Mesenchymal stem cell (in vitro differentiated cells and primary cell): ENCODE data around the gene SNX3.

Source experiments
- DNase-seq: peaks from one replicate; pipeline ENCODE4 v3.0.0-alpha.2; 2013
- H2AFZ ChIP-seq: one replicate; pipeline ENCODE4 v1.6.1; 2013; ENCODE audit warnings: low read depth, mild to moderate bottlenecking, control low read depth, inconsistent platforms, low read length, moderate library complexity
- H2AK5ac ChIP-seq: 2 replicates; pipeline ENCODE4 v1.6.1; 2013; ENCODE audit warnings: low read length, moderate library complexity, mild to moderate bottlenecking, inconsistent platforms; ENCODE audit not compliant: severe bottlenecking
- H2BK120ac ChIP-seq: one replicate; pipeline ENCODE4 v1.6.1; 2013; ENCODE audit warnings: low read depth, mild to moderate bottlenecking, inconsistent platforms, low read length, moderate library complexity
- H2BK12ac ChIP-seq, 2 experiments: one replicate each; pipeline ENCODE4 v1.6.1; 2013; ENCODE audit warnings: inconsistent platforms in 2 of 2, low read length in 2 of 2, mild to moderate bottlenecking in 2 of 2, moderate library complexity in 2 of 2, control low read depth in 1 of 2
- H2BK15ac ChIP-seq: one replicate; pipeline ENCODE4 v1.6.1; 2013; ENCODE audit warnings: mild to moderate bottlenecking, low read depth, inconsistent platforms; ENCODE audit not compliant: poor library complexity, severe bottlenecking
- H2BK5ac ChIP-seq: 2 replicates; pipeline ENCODE4 v1.6.1; 2013; ENCODE audit warnings: low read depth, mild to moderate bottlenecking, low read length, control low read depth, inconsistent platforms; ENCODE audit not compliant: poor library complexity, severe bottlenecking
- H3K14ac ChIP-seq, 2 experiments: one replicate each; pipeline ENCODE4 v1.6.1; 2013; ENCODE audit warnings: inconsistent platforms in 2 of 2, low read length in 2 of 2, control low read depth in 1 of 2, mild to moderate bottlenecking in 1 of 2, moderate library complexity in 1 of 2
- H3K18ac ChIP-seq, 2 experiments: one replicate each; pipeline ENCODE4 v1.6.1; 2013; ENCODE audit warnings: inconsistent platforms in 2 of 2, low read length in 2 of 2, control low read depth in 1 of 2, low read depth in 1 of 2, mild to moderate bottlenecking in 1 of 2
- H3K23ac ChIP-seq, 2 experiments: one replicate each; pipeline ENCODE4 v1.6.1; 2013; ENCODE audit warnings: inconsistent platforms in 2 of 2, low read length in 2 of 2, mild to moderate bottlenecking in 2 of 2, moderate library complexity in 2 of 2, control low read depth in 1 of 2
- H3K27ac ChIP-seq: 2 replicates; pipeline ENCODE4 v1.5.1; 2013; ENCODE audit warnings: mild to moderate bottlenecking, moderate library complexity, low read length, control low read depth, inconsistent platforms; ENCODE audit not compliant: poor library complexity, severe bottlenecking
- H3K27me3 ChIP-seq, 2 experiments: 2 replicates each; pipeline versions ENCODE4 v1.6.1 to v1.7.0; 2013; ENCODE audit warnings: low read length in 2 of 2, mild to moderate bottlenecking in 2 of 2, moderate library complexity in 2 of 2, control low read depth in 1 of 2, inconsistent platforms in 1 of 2; ENCODE audit not compliant: control insufficient read depth in 1 of 2, insufficient read depth in 1 of 2
- H3K36me3 ChIP-seq, 2 experiments: 2 replicates each; pipeline versions ENCODE4 v1.6.1 to v1.7.0; 2013; ENCODE audit warnings: low read length in 2 of 2, control low read depth in 1 of 2, inconsistent platforms in 1 of 2, low read depth in 1 of 2, mild to moderate bottlenecking in 1 of 2; ENCODE audit not compliant: insufficient read depth in 2 of 2, control insufficient read depth in 1 of 2
- H3K4ac ChIP-seq, 2 experiments: one replicate each; pipeline ENCODE4 v1.6.1; 2013; ENCODE audit warnings: inconsistent platforms in 2 of 2, low read length in 2 of 2, mild to moderate bottlenecking in 2 of 2, moderate library complexity in 2 of 2, control low read depth in 1 of 2, low read depth in 1 of 2
- H3K4me1 ChIP-seq: 2 replicates; pipeline ENCODE4 v1.6.1; 2013; ENCODE audit warnings: low read depth, low read length, control low read depth; ENCODE audit not compliant: control insufficient read depth, insufficient read depth
- H3K4me2 ChIP-seq: 2 replicates; pipeline ENCODE4 v1.6.1; 2013; ENCODE audit warnings: low read length, mild to moderate bottlenecking, inconsistent platforms; ENCODE audit not compliant: poor library complexity, severe bottlenecking
- H3K4me3 ChIP-seq, 2 experiments: 2 replicates each; pipeline versions ENCODE4 v1.5.1 to v1.7.0; 2013; ENCODE audit warnings: low read length in 2 of 2, mild to moderate bottlenecking in 2 of 2, control low read depth in 1 of 2, low read depth in 1 of 2; ENCODE audit not compliant: insufficient read depth in 1 of 2
- H3K79me1 ChIP-seq: replicated peaks from 2 replicates; pipeline ENCODE4 v1.6.1; 2013; ENCODE audit warnings: mild to moderate bottlenecking, control low read depth, low read length, inconsistent platforms; ENCODE audit not compliant: poor library complexity, severe bottlenecking
- H3K9ac ChIP-seq: 2 replicates; pipeline ENCODE4 v1.7.0; 2013; ENCODE audit warnings: mild to moderate bottlenecking, low read length, moderate library complexity
- H3K9me3 ChIP-seq: 2 replicates; pipeline ENCODE4 v1.7.0; 2013; ENCODE audit warnings: mild to moderate bottlenecking, low read length; ENCODE audit not compliant: control insufficient read depth
- H4K8ac ChIP-seq: one replicate; pipeline ENCODE4 v1.6.1; 2013; ENCODE audit warnings: inconsistent platforms, mild to moderate bottlenecking, low read length, moderate library complexity
- H4K91ac ChIP-seq: one replicate; pipeline ENCODE4 v1.6.1; 2013; ENCODE audit warnings: mild to moderate bottlenecking, low read length, inconsistent platforms
- WGBS: methylation state at CpG from one replicate; pipeline ENCODE4 v1.1.7; 2013; ENCODE audit warnings: mixed read lengths; 5-methylcytosine and 5-hydroxymethylcytosine counted together

The SNX3 gene

GRCh38 chr6:108174371-108175175 is 86.3 kb downstream of the SNX3 start:
- Histone ChIP-seq H3K27ac (no peak overlapping the region), H3K79me1 (no peaks in the 10 kb centered on the region), H2BK15ac (no peak overlapping the region), H3K23ac (no peak overlapping the region), H2BK12ac (no peak overlapping the region), H3K14ac (no peak overlapping the region), H4K91ac (no peak overlapping the region), H3K4me2 (peak overlapping the region; percentile 41), H3K18ac (no peak overlapping the region), H3K36me3 (no peaks in the 10 kb centered on the region), H2AK5ac (no peak overlapping the region), H3K27me3 (peaks cover 83 to 99% of the 10 kb centered on the region in 2 experiments), H3K9me3 (peaks cover 13% of the 10 kb centered on the region), H3K9ac (no peak overlapping the region), H3K4me3 (no peak overlapping the region), H2AFZ (no peak overlapping the region), H2BK5ac (no peak overlapping the region), H3K4ac (no peak overlapping the region), H2BK120ac (no peak overlapping the region), H4K8ac (no peak overlapping the region), H3K4me1 (peaks cover 26% of the 10 kb centered on the region)
- WGBS, result 11% methylated on average over 40 of the region's 43 CpGs
- DNase-seq, result peak; percentile 56

DNA sequence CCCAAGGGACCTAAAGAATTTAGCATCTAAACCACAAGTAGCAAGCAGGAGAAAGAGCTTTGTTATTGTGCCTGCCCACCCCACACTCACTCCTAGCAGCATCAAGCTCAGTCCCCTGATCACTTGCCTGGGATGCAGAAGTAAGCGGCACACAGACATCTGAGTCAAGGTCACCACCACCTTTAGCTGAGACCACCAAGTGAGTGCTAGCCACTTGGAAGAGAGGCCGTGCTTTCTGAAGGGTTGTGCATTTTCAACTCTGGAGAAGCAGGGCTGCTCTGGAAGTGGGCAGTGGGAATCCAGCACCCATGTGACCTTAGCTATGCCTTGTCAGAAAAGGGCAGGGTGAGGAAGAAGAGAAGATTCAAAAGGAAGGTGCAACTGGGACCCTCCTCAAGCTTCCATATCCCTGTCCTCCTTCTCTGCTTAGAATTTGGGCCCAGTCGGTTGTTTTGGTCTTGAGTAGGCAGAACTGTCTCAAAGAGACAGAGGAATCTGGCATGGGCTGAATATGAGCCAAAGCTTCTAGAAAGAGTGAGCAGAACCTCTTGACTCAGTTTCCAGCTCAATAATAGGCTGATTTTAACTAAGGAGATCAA is 88.8 kb downstream of the SNX3 start:
- no peak overlapping the region for H4K91ac ChIP-seq
- no peak overlapping the region for H3K18ac ChIP-seq
- no peak for DNase-seq
- no peaks in the 10 kb centered on the region for H3K79me1 ChIP-seq
- no peak overlapping the region for H3K4me2 ChIP-seq
- H3K4me1 ChIP-seq, result peaks cover 47% of the 10 kb centered on the region
- H4K8ac ChIP-seq, result no peak overlapping the region
- no peak overlapping the region for H3K4ac ChIP-seq
- H3K9me3 ChIP-seq, result peaks cover 13% of the 10 kb centered on the region
- WGBS, result 25% methylated on average over 2 of the region's 3 CpGs
- H2AK5ac ChIP-seq, result no peak overlapping the region
- H2BK5ac ChIP-seq, result no peak overlapping the region
- H2AFZ ChIP-seq, result no peak overlapping the region
- no peak overlapping the region for H3K4me3 ChIP-seq
- peaks cover 93 to 100% of the 10 kb centered on the region in 2 experiments for H3K27me3 ChIP-seq
- no peak overlapping the region for H2BK15ac ChIP-seq
- H3K9ac ChIP-seq, result no peak overlapping the region
- no peaks in the 10 kb centered on the region for H3K36me3 ChIP-seq
- H2BK12ac ChIP-seq, result no peak overlapping the region
- H3K27ac ChIP-seq, result no peak overlapping the region
- H3K23ac ChIP-seq, result no peak overlapping the region
- no peak overlapping the region for H2BK120ac ChIP-seq
- H3K14ac ChIP-seq, result no peak overlapping the region

GRCh38 chr6:108171291-108171917 is 89.4 kb downstream of the SNX3 start:
- Histone ChIP-seq H4K91ac (no peak overlapping the region), H2BK5ac (no peak overlapping the region), H2BK12ac (no peak overlapping the region), H3K9me3 (peaks cover 13% of the 10 kb centered on the region), H3K4me3 (no peak overlapping the region), H3K36me3 (no peaks in the 10 kb centered on the region), H3K4ac (no peak overlapping the region), H3K14ac (no peak overlapping the region), H3K4me2 (no peak overlapping the region), H3K79me1 (no peaks in the 10 kb centered on the region), H3K4me1 (peaks cover 51% of the 10 kb centered on the region), H2BK15ac (no peak overlapping the region), H2BK120ac (no peak overlapping the region), H3K18ac (no peak overlapping the region), H3K23ac (no peak overlapping the region), H3K9ac (no peak overlapping the region), H3K27me3 (peaks cover 93 to 100% of the 10 kb centered on the region in 2 experiments), H2AK5ac (no peak overlapping the region), H2AFZ (no peak overlapping the region), H4K8ac (no peak overlapping the region), H3K27ac (no peak overlapping the region)
- WGBS, result 2% methylated on average over 17 of the region's 21 CpGs
- DNase-seq, result no peak
